GM23338 (cell line): ENCODE data around the gene CFHR1. TPM values are rescaled to one million over a fixed set of nuclear protein-coding genes. Genes with fewer than 3 reads are reported as not detected.
"Not testable (repeated sequence)": the region's sequence is repeated elsewhere in the genome, so short reads cannot be mapped to it uniquely, and the experiment has no call there.

Source experiments
- ATAC-seq: fragments of 200-7000 bp; cut with Tn5 transposase; 3 replicates; pipeline ENCODE4 v1.9.1; 2020
- DNase-seq: peaks from one replicate; pipeline ENCODE4 v3.0.0-alpha.2; 2015; ENCODE audit warnings: low spot score
- H2AFZ ChIP-seq: fragments of 200-600 bp; sonication (generic); 2 replicates; pipeline ENCODE4 v1.8.0; 2016; ENCODE audit warnings: antibody characterized with exemption, mild to moderate bottlenecking, moderate library complexity
- H3F3A ChIP-seq: fragments of 200-600 bp; sonication (generic); replicated peaks from 2 replicates; pipeline ENCODE4 v1.8.0; 2017; ENCODE audit warnings: antibody characterized with exemption, mixed run types, low read depth
- H3K27ac ChIP-seq: fragments of 200-600 bp; sonication (generic); 2 replicates; pipeline ENCODE4 v1.6.1; 2016; ENCODE audit warnings: low read depth
- H3K27me3 ChIP-seq: fragments of 200-600 bp; sonication (generic); 2 replicates; pipeline ENCODE4 v1.8.0; 2016; ENCODE audit warnings: mild to moderate bottlenecking, mixed run types, moderate library complexity; ENCODE audit not compliant: insufficient read depth
- H3K36me3 ChIP-seq: fragments of 200-600 bp; sonication (generic); 2 replicates; pipeline ENCODE4 v1.8.0; 2016; ENCODE audit warnings: mild to moderate bottlenecking; ENCODE audit not compliant: insufficient read depth
- H3K4me1 ChIP-seq: fragments of 200-600 bp; sonication (generic); 2 replicates; pipeline ENCODE4 v1.8.0; 2016; ENCODE audit warnings: mild to moderate bottlenecking, moderate library complexity; ENCODE audit not compliant: insufficient read depth
- H3K4me2 ChIP-seq: fragments of 200-600 bp; sonication (generic); 2 replicates; pipeline ENCODE4 v1.7.1; 2017; ENCODE audit warnings: mixed run types
- H3K4me3 ChIP-seq: fragments of 200-600 bp; sonication (generic); 2 replicates; pipeline ENCODE4 v1.6.1; 2016; ENCODE audit warnings: mixed run types
- H3K79me2 ChIP-seq: fragments of 200-600 bp; sonication (generic); replicated peaks from 2 replicates; pipeline ENCODE4 v1.8.0; 2017; ENCODE audit warnings: mild to moderate bottlenecking; ENCODE audit not compliant: insufficient read depth
- H3K9me2 ChIP-seq: fragments of 200-600 bp; sonication (generic); 2 replicates; pipeline ENCODE4 v1.8.0; 2017; ENCODE audit not compliant: insufficient read depth
- H4K20me1 ChIP-seq: fragments of 200-600 bp; sonication (generic); replicated peaks from 2 replicates; pipeline ENCODE4 v1.8.0; 2017; ENCODE audit warnings: mild to moderate bottlenecking; ENCODE audit not compliant: insufficient read depth
- H3K27ac Mint-ChIP-seq: 2 replicates; pipeline ENCODE4 v1.8.0; 2020; ENCODE audit warnings: inconsistent platforms, mild to moderate bottlenecking, moderate library complexity, mixed read lengths
- H3K27me3 Mint-ChIP-seq: 3 replicates; pipeline ENCODE4 v1.8.0; 2022; ENCODE audit warnings: low read depth, mild to moderate bottlenecking, moderate library complexity, mixed read lengths, inconsistent platforms; ENCODE audit not compliant: insufficient read depth, poor library complexity
- H3K36me3 Mint-ChIP-seq: 3 replicates; pipeline ENCODE4 v1.8.0; 2021; ENCODE audit warnings: low read depth, mild to moderate bottlenecking, inconsistent platforms, moderate library complexity, mixed read lengths
- H3K4me1 Mint-ChIP-seq: 3 replicates; pipeline ENCODE4 v1.8.0; 2020; ENCODE audit warnings: mild to moderate bottlenecking, inconsistent platforms, mixed read lengths
- H3K4me3 Mint-ChIP-seq: 3 replicates; pipeline ENCODE4 v1.8.0; 2021; ENCODE audit warnings: moderate library complexity, mild to moderate bottlenecking, inconsistent platforms, mixed read lengths
- H3K9me3 Mint-ChIP-seq: 3 replicates; pipeline ENCODE4 v1.8.0; 2020; ENCODE audit warnings: moderate library complexity, mild to moderate bottlenecking, inconsistent platforms, mixed read lengths
- CTCF ChIP-seq, 2 experiments: fragments of 200-600 bp in 1 of 2; sonication (generic) in 1 of 2; conservative IDR thresholded peaks; 2 replicates each; pipeline versions ENCODE4 v1.5.1 to v1.6.1; 2016 to 2017; ENCODE audit warnings: antibody characterized with exemption in 2 of 2, low read depth in 2 of 2, mild to moderate bottlenecking in 2 of 2, moderate library complexity in 1 of 2
- EZH2phosphoT487 ChIP-seq: fragments of 200-600 bp; sonication (generic); IDR thresholded peaks from one replicate; pipeline ENCODE4 v1.8.1; 2018; ENCODE audit warnings: antibody characterized with exemption; ENCODE audit not compliant: unreplicated experiment
- POLR2AphosphoS5 ChIP-seq: IDR thresholded peaks from 2 replicates; pipeline ENCODE4 v1.6.1; 2016; ENCODE audit warnings: antibody characterized with exemption, low read depth
- polyA plus RNA-seq: library from polyadenylated mRNA; unstranded; fragments of >200 nt; fragmentation: Nextera tagmentation; extraction: Ambion mirVana; gene quantifications from 2 replicates; pipeline ENCODE4 v1.2.1, GENCODE V29; 2016
- total RNA-seq: library from RNA; depleted of rRNA; stranded (reverse); fragments of >200 nt; shearing (Covaris generic); gene quantifications from 2 replicates; pipeline ENCODE4 v1.2.3, GENCODE V29; 2014
- TF ChIP-seq, protein P1 (sequence below): IDR thresholded peaks from one replicate; pipeline ENCODE4 v1.6.1; 2018; ENCODE audit warnings: antibody characterized with exemption; ENCODE audit not compliant: unreplicated experiment
- TF ChIP-seq, protein P2 (sequence below): IDR thresholded peaks from 2 replicates; pipeline ENCODE4 v1.6.1; 2016; ENCODE audit warnings: antibody characterized with exemption

Gene CFHR1
- total and polyA plus RNA-seq, 2 experiments from 2014 or later, result not detected

DNA sequence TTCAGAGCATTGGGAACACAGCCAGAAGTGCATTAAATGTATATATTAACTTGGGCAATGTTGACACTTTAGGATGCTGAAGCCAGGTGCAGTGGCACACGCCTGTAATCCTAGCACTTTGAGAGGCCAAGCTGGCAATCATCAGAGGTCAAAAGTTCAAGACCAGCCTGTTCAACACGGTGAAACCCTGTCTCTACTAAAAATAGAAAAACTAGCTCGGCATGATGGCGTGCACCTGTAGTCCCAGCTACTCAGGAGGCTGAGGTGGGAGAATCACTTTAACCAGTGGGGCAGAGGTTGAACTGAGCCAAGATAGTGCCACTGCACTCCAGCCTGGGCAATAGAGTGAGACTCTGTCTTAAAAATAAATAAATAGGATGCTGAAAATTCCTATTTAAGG, 25.4 kb upstream of the CFHR1 start:
- not testable (repeated sequence) for ATAC-seq, H3K4me3 ChIP-seq, H3K27me3 Mint-ChIP-seq, H3K27ac Mint-ChIP-seq, H2AFZ ChIP-seq, H3K4me3 Mint-ChIP-seq, H3F3A ChIP-seq, H3K79me2 ChIP-seq, H3K36me3 Mint-ChIP-seq, H3K36me3 ChIP-seq, H3K4me1 Mint-ChIP-seq, H3K9me2 ChIP-seq, H3K4me2 ChIP-seq, H3K27ac ChIP-seq, H3K4me1 ChIP-seq, H3K27me3 ChIP-seq, DNase-seq, H4K20me1 ChIP-seq
- H3K9me3 Mint-ChIP-seq, result peaks cover 18% of the 10 kb centered on the region

GRCh38 chr1:196797891-196798290, 21.6 kb upstream of the CFHR1 start:
- Mint-ChIP-seq H3K4me3 (no peak overlapping the region), H3K27me3 (no peaks in the 10 kb centered on the region), H3K9me3 (peaks cover 18% of the 10 kb centered on the region), H3K4me1 (no peaks in the 10 kb centered on the region), H3K27ac (no peak overlapping the region), H3K36me3 (peaks cover 10% of the 10 kb centered on the region; the same call in 2 of the 3 replicates)
- H3K27me3 ChIP-seq, result no peaks in the 10 kb centered on the region
- H3K79me2 ChIP-seq, result no peaks in the 10 kb centered on the region
- no peaks in the 10 kb centered on the region for H4K20me1 ChIP-seq
- H3K4me2 ChIP-seq, result no peak overlapping the region
- H3K4me1 ChIP-seq, result no peaks in the 10 kb centered on the region
- no peaks in the 10 kb centered on the region for H3K9me2 ChIP-seq
- ATAC-seq (no peak), DNase-seq (no peak)
- no peak overlapping the region for H3K4me3 ChIP-seq
- 0 out of 2 replicates have a peak, but pooled peaks cover 4% of the 10 kb centered on the region for H3K36me3 ChIP-seq
- no peaks in the 10 kb centered on the region for H3F3A ChIP-seq
- no peak overlapping the region for H3K27ac ChIP-seq
- H2AFZ ChIP-seq, result no peak overlapping the region
- no peak for TF ChIP-seq EZH2phosphoT487
- TF ChIP-seq, protein P1, sequence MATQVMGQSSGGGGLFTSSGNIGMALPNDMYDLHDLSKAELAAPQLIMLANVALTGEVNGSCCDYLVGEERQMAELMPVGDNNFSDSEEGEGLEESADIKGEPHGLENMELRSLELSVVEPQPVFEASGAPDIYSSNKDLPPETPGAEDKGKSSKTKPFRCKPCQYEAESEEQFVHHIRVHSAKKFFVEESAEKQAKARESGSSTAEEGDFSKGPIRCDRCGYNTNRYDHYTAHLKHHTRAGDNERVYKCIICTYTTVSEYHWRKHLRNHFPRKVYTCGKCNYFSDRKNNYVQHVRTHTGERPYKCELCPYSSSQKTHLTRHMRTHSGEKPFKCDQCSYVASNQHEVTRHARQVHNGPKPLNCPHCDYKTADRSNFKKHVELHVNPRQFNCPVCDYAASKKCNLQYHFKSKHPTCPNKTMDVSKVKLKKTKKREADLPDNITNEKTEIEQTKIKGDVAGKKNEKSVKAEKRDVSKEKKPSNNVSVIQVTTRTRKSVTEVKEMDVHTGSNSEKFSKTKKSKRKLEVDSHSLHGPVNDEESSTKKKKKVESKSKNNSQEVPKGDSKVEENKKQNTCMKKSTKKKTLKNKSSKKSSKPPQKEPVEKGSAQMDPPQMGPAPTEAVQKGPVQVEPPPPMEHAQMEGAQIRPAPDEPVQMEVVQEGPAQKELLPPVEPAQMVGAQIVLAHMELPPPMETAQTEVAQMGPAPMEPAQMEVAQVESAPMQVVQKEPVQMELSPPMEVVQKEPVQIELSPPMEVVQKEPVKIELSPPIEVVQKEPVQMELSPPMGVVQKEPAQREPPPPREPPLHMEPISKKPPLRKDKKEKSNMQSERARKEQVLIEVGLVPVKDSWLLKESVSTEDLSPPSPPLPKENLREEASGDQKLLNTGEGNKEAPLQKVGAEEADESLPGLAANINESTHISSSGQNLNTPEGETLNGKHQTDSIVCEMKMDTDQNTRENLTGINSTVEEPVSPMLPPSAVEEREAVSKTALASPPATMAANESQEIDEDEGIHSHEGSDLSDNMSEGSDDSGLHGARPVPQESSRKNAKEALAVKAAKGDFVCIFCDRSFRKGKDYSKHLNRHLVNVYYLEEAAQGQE, result no peak
- TF ChIP-seq, protein P2, sequence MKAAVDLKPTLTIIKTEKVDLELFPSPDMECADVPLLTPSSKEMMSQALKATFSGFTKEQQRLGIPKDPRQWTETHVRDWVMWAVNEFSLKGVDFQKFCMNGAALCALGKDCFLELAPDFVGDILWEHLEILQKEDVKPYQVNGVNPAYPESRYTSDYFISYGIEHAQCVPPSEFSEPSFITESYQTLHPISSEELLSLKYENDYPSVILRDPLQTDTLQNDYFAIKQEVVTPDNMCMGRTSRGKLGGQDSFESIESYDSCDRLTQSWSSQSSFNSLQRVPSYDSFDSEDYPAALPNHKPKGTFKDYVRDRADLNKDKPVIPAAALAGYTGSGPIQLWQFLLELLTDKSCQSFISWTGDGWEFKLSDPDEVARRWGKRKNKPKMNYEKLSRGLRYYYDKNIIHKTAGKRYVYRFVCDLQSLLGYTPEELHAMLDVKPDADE, result no peak
- TF ChIP-seq CTCF (conservative IDR thresholded peaks at IDR 0.05; ENCODE audit: low read depth in 2 of 2), result no peak
- TF ChIP-seq POLR2AphosphoS5, result no peak

GRCh38 chr1:196801920-196802319, 17.6 kb upstream of the CFHR1 start:
- not testable (repeated sequence) for ATAC-seq, DNase-seq, H4K20me1 ChIP-seq, H3K27ac ChIP-seq, H3K36me3 ChIP-seq, H3K4me3 ChIP-seq, H3K4me3 Mint-ChIP-seq, H3K4me1 ChIP-seq, H3K36me3 Mint-ChIP-seq, H3K9me2 ChIP-seq, H3K27me3 Mint-ChIP-seq, H3K9me3 Mint-ChIP-seq, H3K4me1 Mint-ChIP-seq, H3K27ac Mint-ChIP-seq, H2AFZ ChIP-seq, H3K79me2 ChIP-seq, H3K27me3 ChIP-seq, H3K4me2 ChIP-seq, H3F3A ChIP-seq
